NCI-H1436 treated with DMSO at 0.1 percent for 48 hours (cell line): ENCODE measurements around the gene IRF2BPL.

Source experiments
- DNase-seq: peaks from one replicate; lab custom pipeline; 2025; lab: John Stamatoyannopoulos, UW

Gene IRF2BPL

DNA sequence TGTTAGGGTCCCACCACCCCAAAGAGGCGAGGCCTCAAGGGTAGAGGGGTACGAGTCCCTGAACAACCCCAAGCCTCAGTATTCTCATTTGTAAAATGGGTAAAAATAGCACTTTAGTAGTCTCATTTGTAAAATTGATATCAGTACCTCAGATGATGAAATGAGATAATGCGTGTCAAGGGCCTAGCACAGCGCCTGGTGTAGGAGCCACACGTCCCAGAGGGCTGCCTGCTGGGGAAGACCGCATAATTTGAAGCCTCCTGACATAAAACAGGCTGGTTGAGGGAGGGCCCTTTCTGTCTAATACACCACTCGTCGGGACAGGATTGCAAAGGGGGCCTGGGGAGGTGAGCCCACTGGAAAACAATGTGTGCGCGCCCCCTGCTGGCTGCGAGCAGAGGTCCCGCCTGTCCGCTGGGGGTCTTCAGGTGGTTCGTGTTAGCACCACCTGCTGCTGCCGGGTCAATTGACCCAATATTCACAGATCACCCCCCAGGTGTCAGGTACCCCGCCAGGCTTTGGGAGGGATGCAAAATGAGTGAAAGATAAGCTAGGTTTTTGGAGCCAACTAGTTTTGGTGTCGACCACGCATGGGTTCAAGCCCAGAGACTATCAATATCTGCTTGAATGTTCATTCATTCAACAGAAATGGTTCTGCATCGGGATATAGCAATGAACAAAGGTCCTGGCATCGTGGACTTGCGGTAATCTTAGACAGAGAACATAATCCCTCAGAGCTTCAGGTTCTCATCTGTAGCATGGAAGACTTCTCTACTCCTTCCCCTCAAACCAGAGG, 24.7 kb upstream of the IRF2BPL start:
- DNase-seq, result peak; percentile 91

DNA sequence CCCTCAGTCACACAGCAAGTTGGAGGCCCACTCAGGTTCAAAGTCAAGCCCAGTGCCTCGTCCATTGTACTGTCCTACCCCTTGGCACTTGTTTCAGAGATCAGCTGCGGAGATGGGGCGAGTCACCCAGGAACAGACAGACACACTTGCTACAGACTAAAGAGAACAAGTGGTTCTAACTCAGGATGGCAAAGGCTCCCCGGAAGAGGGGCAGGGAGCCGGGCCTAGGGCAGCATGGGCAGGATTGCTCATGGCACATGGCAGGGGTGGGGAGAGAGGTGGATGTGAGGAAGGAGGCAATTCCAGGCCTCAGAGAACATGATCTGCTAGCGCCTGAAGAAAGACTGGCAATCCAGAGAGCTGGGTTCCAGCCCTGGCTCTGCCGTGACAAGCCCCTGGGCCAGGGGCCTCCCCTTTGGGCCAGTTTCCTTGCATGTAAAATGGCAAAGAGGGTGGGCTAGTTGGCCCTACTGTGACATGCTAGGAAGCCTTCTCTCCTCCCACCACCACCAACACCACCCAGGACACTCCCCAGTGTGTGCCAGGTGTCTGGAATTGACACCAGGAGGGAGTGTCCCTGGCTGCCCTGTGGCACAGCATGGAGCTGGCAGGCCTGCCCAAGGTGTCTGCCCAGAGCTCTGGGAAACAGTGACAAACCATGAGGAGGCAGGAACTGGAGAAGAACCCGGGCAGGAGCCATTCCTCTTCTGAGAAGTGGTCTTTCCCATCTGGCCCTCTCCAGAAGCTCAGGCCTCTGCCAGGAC, 24.0 kb upstream of the IRF2BPL start:
- DNase-seq, result no peak

DNA sequence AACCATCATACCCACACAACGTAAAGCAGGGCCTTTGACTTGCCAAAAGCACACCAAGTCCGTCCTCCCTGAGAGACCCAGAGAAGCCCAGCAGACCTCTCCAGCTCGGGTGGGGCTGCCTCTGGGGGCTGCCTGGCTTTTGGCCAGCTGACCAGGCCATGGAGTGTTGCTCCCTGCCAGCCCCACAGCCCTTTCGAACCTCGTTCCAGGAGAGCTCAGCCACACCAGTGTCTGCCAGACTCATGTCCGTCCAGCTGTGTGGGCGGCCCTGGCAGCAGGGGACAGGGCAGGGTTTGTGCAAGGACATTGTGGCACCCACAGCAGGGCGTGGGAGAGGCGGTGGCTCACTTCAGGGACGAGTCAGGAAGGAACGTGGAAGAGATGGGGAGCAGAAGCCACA, 22.6 kb upstream of the IRF2BPL start:
- no peak for DNase-seq

DNA sequence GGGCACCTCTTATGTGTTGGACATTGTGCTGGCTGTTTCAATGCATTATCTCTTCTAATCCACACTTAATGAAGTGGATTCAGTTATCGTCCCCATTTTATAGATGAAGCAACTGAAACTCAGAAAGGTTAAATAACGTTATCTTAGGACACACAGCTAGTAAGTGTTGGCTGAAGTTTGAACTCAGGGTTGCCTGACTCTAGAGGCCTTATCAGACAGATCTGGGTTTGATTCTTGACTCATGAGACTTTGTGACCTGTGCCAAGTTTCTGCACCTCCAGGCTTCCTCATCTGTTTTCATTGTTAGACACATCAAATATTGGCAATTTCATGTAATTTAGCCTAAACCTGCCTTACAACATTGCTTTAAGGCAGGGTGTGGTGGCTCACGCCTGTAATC, 18.2 kb upstream of the IRF2BPL start:
- no peak for DNase-seq

GRCh38 chr14:77045238-77046162, 17.0 kb upstream of the IRF2BPL start:
- no peak for DNase-seq

- DNase-seq, result no peak
Measured at GRCh38 chr14:77044783-77045237, 16.3 kb upstream of the IRF2BPL start.

DNA sequence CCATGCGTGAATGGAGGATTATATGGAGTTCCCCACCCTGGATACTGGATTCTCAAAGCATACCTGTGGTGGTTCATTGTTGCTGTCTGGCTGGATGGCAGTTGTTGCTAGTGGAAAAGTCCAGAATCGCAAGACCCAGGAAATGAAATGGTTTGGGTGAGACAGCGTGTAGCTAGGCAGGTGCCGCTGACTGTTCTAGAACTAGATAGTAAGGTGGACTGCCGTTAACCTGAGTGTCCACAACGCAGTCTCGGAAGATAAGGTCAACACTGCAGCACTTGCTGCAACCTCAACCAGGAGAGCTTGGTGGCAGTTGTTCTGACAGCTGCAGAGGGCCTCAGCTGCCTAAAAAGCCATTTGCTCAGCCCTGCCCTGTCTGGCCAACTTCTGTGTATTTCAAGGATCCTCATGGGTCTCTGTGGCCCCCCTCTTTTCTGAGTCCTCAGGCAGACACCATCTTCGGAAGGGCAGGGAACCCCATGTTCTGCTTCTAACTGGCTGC, 15.5 kb upstream of the IRF2BPL start:
- no peak for DNase-seq

DNA sequence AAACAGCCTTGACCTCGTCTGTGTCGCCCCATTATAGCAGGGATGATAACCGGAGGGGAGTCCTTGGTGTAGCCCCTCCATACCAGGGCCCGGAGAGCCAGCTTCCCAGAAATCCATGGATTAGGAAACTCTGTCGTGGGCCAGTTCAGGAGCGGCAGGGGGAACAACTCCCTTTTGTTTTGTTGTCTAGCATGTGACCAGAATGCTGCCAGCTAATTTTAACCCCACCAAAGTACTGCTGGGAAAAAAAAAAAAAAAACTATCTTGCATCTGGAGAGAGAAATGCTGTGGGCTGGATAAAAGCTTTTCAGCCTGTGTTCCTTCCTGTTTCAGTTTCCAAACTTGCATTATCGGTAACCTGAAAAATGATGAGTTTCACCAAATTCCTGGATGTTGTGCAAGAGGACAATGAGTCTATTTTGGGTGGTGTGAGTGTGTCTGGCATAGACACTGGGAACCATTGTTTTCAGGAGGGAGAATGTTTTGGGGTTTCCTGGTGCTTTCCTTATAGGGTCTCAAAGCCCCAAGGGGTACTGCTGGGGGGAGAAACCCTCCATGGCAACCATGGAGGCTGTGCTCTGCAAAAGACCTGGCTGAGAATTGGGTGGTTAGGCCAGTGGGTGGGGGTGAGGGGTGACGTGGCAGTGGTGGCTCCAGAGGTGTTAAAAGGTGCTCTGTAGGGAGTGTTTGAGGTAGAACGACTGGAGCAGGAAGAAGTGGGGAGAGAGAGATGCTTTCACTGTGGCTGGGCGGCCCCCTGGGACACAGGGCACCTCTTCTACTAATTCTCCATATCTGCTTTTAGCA, 14.9 kb upstream of the IRF2BPL start:
- no peak for DNase-seq

DNA sequence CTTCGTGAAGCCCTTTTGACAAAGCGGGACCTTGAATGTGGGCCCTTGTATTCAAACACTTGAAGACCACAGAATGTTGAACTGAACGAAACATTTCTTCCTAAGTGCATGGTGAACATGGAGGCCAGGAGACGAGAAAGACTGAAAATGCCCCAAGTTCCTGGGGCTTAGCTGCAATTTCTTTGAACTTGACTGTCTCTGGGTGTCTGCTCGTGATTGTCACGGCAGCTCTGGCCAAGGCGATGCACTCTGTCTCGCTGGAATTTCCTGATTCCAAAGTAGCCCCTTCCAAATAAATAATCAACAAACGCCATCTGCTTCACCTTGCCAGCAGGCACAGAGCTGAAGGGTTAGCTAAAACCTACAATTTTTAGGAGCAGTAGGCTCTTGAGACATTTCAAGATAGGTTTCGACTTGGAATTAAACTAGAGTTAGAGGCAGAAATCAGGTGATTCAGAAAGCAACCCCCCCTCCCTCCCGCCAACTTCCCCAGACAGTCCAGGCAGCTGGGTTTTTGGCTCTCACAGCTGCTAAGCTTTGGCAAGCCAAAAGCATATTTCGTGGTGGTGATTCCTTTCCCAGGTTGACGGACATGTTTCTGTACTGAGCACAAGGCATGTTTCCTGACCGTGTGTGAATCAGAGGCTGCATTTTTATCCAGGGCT, 13.5 kb upstream of the IRF2BPL start:
- DNase-seq, result no peak

DNA sequence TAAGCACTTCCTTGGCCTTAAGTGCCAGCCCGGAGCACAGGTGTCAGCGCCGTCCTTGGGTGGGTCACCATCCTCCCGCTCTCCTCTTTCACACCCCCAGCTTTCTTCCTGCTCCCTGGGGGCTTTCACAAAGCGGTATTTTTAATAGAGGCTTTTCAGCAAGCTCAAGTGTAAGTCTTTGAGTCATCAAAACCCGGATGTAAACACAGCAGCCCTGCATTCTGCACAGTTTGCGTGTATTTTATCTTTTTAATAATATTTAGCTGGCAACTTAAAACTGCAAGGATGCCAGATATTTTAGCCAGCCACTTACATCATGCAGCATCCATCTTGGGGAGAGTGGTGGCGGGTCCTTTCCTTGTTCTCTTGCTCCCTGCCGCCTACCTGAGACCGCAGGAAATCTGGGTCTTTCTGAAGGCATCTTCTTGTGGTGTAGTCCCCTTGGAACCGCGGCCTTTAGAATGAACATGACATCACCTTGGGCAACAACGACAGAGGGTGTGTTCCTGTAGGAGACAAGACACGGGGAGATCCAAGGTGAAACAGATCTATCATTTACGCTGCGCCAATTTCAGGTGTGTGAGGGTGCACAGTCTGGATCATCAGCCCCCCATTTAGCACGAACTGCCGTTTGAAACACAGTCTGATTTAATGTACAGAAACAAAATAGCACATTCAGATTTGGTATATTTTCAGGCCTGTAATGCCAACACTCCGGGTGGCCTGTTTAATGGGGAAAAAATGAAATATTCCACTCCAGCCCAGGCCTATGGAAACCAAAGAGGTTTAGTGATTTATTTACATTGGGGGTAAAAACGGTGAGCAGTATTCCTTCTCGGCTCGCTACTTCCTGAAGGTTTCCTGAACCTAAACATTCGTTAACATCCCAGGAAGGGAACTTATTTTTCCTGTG, 12.5 kb upstream of the IRF2BPL start:
- peak; percentile 93 for DNase-seq

GRCh38 chr14:77040059-77040740, 11.7 kb upstream of the IRF2BPL start:
- DNase-seq, result peak; percentile 98

DNA sequence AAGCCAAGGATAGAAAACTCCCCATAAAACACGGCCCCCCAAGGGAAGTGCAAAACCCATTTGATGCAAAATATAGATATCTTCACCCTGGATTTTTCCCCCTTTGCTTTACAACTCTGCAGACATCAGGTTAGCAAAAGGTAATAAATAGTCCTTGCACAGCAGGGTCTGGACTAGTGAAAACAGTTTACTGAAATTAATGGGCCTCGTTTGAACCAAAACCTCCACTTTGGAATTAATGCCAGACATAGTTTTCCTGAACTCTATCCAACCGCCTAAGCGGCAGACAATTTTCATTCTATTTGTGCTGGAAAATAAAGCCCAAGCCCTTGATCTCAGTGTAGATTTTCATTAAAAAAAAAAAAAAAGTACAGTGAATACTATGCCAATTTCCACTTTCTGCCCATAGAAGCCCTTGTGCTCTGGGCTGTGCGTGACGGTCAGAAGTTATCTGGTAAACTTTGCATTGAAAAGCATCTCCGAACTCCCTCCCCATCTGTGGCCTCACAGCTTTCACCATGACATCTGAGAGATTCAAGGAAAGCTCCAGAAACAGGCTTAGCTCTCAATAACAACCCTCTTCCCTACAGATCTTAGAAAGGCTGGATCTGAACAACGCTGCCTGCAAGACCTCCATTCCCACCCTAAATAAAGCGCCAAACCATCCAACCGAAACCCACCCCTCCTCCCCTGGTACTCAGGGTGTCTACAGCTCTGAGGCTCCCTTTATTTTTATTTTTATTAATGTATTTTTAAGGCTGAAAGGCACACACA, 11.0 kb upstream of the IRF2BPL start:
- DNase-seq, result no peak

DNA sequence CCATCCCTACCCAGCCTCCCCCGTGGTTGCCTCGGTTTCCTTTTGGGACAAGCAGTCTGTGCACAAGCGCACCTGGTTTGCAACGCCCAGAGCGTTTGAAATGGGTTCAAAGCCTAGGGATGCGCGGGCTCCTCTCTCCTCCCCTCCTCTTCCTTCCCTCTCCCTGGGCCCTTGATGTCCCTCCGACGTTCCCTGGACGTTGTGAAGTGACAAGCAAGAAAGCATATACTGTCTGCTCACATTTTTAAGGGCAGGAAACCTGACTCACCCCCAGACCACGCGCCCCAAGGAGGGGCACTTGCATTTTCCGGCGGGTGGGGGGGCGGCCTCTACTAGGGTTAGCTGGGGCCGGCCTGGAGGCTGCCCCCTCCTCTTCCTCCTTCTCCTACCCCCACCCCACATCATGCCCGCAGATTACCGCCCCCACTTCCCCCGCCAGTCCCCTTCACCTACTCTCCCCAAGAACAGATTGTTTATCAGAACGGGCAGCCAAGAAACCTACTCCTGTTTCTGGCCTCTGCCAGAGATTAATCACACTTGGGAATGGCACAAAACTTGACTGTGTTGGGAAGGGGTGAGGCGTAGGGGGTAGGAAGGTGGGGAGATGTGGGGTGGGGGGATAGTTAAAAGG, 9.5 kb upstream of the IRF2BPL start:
- no peak for DNase-seq

DNA sequence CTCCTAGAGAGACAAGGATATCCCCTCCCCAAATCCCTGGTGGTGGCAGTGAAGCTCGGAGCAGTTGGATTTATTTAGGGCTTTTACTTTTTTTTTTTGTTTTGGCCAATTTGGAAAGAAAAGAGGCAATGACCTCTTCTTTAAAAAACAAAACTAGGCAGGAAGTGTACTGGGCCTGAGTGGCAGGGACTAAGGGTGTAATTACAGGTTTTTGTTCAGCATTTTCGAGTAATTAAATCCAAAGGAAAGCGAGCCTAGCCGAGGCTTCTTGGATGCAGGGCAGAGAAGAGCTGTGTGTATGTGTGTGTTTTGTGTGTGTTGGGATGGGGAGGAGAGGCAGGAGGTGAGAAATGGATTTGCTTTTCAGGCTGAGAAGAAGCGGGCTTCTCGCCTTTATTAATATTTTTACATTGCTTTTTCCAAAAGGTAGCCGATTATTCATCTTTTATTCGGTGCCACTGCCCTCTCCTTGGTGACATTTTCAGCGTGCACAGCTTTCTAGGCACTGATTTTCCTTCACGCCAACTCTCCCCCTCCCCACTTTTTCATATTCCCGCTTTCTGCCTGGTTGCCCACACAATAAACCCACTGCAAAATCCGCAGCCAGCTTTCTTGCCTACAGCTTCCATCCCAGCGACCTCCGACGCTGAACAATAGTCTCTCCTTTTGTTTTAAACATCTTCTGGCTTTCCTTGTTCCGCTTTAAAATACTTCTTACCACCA, 8.9 kb upstream of the IRF2BPL start:
- DNase-seq, result peak; percentile 55

GRCh38 chr14:77036484-77037214, 8.1 kb upstream of the IRF2BPL start:
- no peak for DNase-seq

DNA sequence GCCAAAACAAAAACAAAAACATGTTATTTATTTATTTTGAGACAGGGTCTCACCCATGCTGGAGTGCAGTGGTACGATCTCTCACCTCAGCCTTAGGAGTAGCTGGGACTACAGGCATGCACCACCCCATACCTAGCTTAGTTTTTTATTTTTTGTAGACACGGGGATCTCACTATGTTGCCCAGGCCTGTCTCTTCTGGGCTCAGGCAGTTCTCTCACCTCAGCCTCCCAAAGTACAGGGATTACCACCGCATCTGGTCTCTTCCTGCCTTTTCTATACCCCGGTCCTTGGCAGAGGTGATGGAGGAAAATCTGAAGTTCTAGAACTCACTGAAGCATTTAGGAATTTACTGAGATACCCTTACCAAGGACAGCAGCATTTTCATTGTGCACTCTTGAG, 6.8 kb upstream of the IRF2BPL start:
- DNase-seq, result no peak
